GM12878 (cell line): ENCODE measurements around the gene HNRNPA2B1.

Experiments
- BACH1 ChIP-seq: fragments of 450-650 bp; IDR thresholded peaks from 2 replicates; pipeline ENCODE4 v1.6.1; 2017; ENCODE audit warnings: mild to moderate bottlenecking, borderline replicate concordance
- CHD4 ChIP-seq: fragments of 200-600 bp; sonication (generic); IDR thresholded peaks from 2 replicates; pipeline ENCODE4 v1.6.1; 2016; ENCODE audit warnings: mild to moderate bottlenecking
- CREM ChIP-seq: IDR thresholded peaks from 2 replicates; pipeline ENCODE4 v1.6.1; 2014; ENCODE audit warnings: antibody characterized with exemption, low read depth
- CTCF ChIP-seq, 3 experiments: IDR thresholded peaks in 2 of 3; conservative IDR thresholded peaks in 1 of 3; 2 replicates each; pipeline ENCODE4 v1.5.1; 2011; ENCODE audit warnings: low read depth in 3 of 3, low read length in 3 of 3, mild to moderate bottlenecking in 3 of 3, control low read depth in 2 of 3, moderate library complexity in 2 of 3, inconsistent platforms in 1 of 3, mixed read lengths in 1 of 3; ENCODE audit not compliant: control insufficient read depth in 2 of 3, insufficient read depth in 1 of 3; ENCODE audit errors: extremely low read depth in 1 of 3
- EZH2 ChIP-seq: IDR thresholded peaks from 2 replicates; pipeline ENCODE4 v1.6.1; 2012; ENCODE audit warnings: low read depth, mild to moderate bottlenecking, control low read depth, inconsistent platforms, low read length, borderline replicate concordance; ENCODE audit not compliant: control insufficient read depth
- HDAC6 ChIP-seq: fragments of 200-600 bp; sonication (generic); IDR thresholded peaks from one replicate; pipeline ENCODE4 v1.8.0; 2017; ENCODE audit warnings: antibody characterized with exemption; ENCODE audit not compliant: unreplicated experiment
- NFYB ChIP-seq: IDR thresholded peaks from 2 replicates; pipeline ENCODE4 v1.6.1; 2011; ENCODE audit warnings: low read depth, mild to moderate bottlenecking, low read length, improper control_type of control experiment, moderate library complexity; ENCODE audit not compliant: insufficient read depth
- POLR2A ChIP-seq: IDR thresholded peaks from 2 replicates; pipeline ENCODE4 v1.6.1; 2011; ENCODE audit warnings: low read depth, mild to moderate bottlenecking, low read length
- POLR2AphosphoS2 ChIP-seq: IDR thresholded peaks from 2 replicates; pipeline ENCODE4 v1.6.1; 2011; ENCODE audit warnings: low read depth, mild to moderate bottlenecking, low read length, improper control_type of control experiment, moderate library complexity
- POLR2AphosphoS5 ChIP-seq: IDR thresholded peaks from 2 replicates; pipeline ENCODE4 v1.6.1; 2011; ENCODE audit warnings: mild to moderate bottlenecking, low read length, inconsistent platforms
- RFX5 ChIP-seq: IDR thresholded peaks from 2 replicates; pipeline ENCODE4 v1.6.1; 2011; ENCODE audit warnings: low read depth, low read length, improper control_type of control experiment

GRCh38 chr7:26182706-26183105, 17.8 kb downstream of the HNRNPA2B1 start:
- no peak for TF ChIP-seq BACH1
- TF ChIP-seq CREM, result no peak
- 0 out of 2 replicates have a peak, but pooled peaks have one; percentile 16 for TF ChIP-seq POLR2AphosphoS2
- TF ChIP-seq POLR2AphosphoS5, result 0 out of 2 replicates have a peak, but pooled peaks have one; percentile 52
- no peak for TF ChIP-seq EZH2
- no peak for TF ChIP-seq RFX5
- TF ChIP-seq CTCF (IDR thresholded peaks at IDR 0.05 in 2 of 3, conservative IDR thresholded peaks at IDR 0.05 in 1 of 3; ENCODE audit: control insufficient read depth in 2 of 3, extremely low read depth in 1 of 3, insufficient read depth in 1 of 3, low read depth in 3 of 3, low read length in 3 of 3), result no peak
- TF ChIP-seq HDAC6, result no peak
- TF ChIP-seq POLR2A, result no peak; the same call in 1 of the 2 replicates
- TF ChIP-seq NFYB, result no peak
- no peak for TF ChIP-seq CHD4
